HG02642 (cell line): Measurements from ENCODE around the gene ABCA2.

ENCODE experiments used
- ATAC-seq: cut with Tn5 transposase; IDR thresholded peaks from one replicate; pipeline ENCODE4 v1.9.1; 2021; ENCODE audit warnings: mild to moderate bottlenecking; ENCODE audit not compliant: unreplicated experiment, poor library complexity

ABCA2 gene

DNA sequence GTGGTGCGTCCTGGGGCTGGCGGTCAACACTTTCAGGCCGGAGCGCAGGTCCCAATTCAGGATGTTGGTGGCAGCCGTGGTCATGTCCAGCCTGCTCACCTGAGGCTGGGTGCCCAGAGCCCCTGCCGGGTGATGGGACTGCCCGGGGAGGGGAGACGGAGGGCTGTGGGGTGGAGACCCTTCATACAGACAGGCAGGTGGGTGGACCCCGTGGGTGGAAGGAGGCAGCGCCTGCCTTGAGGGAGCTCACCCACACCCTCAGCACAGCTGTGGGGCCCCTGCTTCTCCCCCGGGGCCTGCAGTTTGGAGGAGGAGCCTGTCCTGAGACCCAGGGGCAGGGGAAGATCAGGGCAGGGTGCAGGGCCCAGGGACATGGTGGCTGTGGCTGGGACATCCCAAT is 57.7 kb downstream of the ABCA2 start:
- ATAC-seq: no peak

DNA sequence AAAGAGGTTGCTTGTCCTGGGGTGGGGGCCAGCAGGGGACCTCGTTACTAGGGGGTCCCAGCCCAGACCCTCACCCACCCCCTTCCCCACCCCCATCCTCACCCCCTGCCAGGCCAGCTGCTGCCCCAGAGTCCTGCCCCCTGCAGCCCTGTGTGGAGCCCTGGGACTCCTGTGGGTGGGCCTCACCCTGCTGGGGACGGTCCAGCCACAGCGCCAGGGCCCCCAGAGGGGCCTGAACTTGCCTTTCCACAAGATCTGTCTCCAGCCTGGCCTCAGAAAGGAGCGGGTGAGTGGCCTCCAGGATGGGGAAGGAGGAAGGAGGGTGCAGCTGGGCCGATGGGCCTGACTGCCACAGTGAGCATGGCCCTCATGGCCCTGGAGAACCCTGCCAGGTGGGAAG is 58.3 kb downstream of the ABCA2 start:
- no peak for ATAC-seq

DNA sequence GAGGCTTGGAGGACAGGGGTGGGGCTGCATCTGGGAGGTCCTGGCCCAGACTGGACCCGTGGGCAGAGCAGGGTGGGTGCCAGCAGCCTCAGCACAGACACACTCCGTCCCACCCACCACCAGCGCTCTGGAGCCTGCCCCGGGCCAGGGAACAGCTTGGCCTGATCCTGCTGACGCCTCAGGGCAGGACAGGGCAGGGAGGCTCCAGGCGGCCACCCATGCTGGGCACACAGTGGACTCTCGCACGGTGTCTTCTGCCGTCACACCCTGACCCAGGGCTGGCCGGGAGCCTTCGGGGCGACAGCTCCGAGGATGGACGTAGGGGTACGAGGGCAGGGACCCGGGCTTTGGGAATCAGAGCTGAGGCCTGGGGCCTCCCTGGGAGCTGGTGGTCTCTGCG is 58.9 kb downstream of the ABCA2 start:
- ATAC-seq: no peak

DNA sequence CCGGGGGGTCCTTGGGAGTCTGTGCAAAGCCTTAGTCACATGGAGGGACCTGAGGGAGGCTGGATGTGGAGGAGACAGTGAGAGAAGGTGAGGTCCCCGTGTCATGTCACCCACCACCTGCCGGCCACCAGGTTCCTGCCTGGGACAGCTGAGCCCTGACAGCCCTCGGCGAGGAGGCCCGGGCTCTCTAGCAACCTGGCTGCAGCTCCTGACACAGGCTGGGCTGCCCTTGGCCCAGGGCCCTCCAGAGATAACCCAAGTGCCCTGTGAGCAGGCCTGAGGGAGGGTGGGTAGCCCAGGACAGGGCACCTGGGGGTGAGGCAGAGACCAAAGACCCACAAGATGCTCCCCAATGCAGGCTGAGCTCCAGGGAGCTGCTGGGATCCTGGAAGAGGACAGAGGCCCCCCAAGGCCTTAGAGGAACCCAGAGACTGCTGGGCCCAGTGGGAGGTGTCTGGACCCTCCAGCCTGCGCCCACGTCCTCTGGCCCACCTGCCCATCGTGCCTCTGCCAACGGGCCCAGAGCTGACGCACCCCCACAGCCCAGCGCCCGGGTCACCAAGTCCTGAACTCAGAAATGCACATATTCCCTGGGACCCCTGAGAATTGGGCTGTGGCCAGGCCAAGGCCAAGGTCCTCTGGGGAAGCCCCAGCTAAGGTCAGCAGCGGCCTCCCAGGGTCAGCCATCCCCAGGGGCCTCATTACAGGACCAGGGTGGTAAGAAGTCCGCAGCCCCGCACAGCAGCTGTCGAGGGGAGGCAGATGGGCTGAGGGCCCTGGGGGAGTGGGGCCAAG is 59.5 kb downstream of the ABCA2 start:
- ATAC-seq: no peak

DNA sequence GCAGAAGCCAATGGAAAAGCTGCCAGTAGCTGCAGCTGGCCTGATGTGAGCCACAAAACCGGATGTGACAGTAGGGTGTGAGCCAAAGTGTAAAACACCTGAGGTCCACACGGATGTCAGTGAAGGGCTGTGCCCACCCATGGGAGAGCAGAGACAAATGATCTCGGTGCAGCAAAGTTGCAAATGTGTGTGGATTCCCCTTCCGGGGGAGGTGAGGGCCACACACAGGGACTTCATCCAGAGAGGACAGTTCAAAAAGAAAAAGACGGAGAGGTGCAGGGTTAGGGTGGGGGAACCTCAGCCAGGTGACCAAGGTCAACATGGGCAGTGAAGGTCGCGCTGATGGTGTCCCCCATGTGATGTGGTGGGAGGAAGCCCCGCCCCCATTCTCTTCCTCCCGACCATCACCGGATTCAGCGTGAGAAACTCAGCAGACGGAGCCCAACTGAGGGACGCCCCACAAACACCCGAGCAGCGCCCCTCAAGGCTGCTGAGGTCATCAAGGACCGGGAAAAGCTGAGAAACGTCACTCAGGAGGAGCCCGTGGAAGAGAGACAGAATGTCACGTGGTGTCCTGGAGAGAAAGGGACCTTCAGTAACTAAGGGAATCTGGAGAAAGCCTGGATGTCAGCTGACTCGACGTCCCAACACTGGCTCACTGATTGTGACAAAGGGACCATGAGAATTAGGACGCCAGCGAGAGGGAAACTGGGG is 62.1 kb downstream of the ABCA2 start:
- ATAC-seq: no peak

DNA sequence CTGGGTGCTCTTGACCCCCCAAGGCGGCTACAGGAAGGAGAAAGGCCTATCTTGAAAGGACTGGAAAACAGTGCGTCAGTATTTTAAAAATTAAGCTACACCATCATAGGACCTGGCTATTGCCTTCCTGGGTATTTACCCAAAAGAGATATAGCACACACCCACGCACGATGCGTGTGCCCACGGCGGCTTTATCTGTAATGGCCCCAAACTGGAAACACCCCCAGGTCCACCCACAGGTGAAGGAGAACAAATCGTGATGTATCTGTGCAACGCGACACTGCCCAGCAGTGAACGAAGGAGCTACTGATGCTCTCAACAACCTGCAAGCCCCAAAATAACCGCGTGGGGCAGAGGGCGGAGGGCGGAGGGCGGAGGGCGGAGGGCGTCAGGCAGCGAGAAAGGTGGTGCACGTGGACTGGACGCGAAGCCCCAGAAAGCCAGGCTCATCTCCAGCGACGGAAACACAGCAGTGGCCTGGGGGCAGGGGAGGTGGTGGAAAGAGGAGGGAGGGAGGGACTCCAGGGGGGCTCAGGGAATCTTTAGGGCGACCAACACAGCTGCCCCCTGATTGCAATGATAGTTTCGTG is 63.1 kb downstream of the ABCA2 start:
- ATAC-seq: no peak

DNA sequence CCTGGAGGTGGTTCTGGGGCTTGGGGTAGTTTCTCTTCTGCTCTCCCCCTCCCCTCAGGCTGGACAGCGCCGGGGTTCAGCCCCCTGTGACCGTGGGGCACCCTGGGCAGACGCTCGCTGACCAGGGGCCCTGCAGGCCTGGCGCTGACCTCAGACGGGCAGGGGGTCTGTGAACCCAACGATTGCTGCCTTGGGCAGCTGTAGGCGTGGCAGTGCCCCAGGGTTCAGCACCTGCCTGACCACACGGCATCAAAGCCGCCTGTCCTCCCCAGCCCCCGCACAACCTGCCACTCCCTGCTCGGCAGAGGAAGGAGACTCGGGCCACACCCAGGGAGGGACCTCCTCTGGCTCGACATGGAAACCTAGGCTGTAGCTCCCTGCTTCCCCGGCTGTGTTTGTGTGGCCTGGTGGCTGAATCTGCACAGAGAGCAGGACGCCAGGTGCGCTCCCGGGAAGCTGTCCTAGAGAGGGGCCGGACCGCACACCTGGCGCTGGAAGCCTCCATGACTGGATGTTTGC is 63.8 kb downstream of the ABCA2 start:
- ATAC-seq: no peak

DNA sequence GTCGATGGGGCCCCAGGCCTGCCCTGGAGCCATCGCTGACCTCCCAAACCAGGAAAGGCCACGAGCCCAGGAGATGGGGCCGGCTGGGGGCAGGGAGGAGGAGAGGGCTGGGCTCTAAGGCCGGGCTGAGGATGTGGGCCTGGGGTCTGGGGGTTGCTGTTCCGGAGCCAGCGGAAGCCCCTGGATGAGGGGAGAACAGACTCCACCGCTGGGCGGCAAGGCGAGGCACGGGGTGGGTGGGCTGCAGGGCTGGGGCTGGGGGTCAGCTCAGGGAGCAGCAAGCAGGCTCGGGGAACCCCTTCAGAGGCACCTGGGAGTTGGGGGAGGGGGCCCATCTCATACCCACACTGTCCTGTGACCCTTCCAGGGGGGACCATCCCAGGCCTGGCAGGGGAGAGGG is 64.3 kb downstream of the ABCA2 start:
- no peak for ATAC-seq

DNA sequence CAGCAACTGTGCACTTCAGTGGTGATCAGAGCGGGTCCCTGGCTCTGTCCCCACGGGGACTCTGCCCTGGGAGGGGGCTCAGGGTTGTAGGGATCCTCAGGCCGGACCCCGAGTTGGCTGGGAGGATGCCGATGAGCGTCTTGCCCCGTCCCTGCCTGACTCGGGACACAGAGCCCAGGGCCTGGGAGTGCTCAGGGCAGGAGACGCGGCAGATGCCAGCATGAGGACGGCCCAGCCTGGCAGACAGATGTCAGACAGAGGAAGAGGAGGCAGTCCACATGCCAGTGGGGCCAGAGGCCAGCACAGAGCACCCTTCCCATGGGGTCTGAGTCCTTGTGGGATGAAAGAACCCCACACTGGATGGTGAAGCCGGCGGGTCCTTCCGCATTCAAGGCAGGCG is 64.7 kb downstream of the ABCA2 start:
- no peak for ATAC-seq

DNA sequence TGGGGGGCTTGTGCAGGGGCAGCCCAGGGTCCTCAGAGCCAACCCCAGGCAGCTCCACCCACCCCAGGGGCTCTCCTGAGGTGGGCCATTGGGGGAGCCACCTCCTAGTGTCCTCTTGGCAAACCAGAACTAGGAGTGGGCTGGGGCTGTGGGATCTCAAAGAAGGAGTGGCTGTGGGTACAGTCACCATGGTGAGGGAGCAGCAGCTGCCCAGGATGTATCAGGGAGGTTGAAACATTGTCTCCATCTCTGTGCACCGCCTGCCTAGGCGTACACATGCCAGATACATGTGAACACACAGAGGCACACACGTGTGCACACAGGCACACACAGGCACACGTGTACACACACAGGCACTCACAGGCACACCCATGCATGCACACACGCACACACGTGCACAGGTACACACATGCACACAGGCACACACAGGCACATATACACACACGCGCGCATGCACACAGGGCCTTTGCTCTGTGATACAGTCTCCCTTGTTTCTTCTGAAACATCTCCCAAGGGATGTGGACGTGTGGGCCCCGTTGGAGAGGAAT is 65.3 kb downstream of the ABCA2 start:
- no peak for ATAC-seq

DNA sequence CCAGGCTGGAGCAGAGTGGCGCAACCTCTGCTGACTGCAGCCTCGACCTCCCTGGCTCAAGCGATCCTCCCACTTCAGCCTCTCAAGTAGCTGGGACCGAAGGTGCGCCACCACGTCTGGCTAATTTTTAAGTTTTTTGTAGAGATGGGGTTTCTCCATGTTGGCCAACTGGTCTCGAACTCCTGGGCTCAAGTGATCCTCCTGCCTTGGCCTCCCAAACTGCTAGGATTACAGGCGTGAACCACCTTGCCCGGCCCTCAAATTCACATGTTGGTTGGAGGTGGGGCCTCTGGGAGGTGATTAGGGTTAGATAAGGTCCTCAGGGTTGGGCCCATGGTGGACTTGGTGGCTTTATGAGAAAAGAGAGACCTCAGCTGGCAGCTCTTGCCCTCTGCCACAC is 65.9 kb downstream of the ABCA2 start:
- no peak for ATAC-seq

DNA sequence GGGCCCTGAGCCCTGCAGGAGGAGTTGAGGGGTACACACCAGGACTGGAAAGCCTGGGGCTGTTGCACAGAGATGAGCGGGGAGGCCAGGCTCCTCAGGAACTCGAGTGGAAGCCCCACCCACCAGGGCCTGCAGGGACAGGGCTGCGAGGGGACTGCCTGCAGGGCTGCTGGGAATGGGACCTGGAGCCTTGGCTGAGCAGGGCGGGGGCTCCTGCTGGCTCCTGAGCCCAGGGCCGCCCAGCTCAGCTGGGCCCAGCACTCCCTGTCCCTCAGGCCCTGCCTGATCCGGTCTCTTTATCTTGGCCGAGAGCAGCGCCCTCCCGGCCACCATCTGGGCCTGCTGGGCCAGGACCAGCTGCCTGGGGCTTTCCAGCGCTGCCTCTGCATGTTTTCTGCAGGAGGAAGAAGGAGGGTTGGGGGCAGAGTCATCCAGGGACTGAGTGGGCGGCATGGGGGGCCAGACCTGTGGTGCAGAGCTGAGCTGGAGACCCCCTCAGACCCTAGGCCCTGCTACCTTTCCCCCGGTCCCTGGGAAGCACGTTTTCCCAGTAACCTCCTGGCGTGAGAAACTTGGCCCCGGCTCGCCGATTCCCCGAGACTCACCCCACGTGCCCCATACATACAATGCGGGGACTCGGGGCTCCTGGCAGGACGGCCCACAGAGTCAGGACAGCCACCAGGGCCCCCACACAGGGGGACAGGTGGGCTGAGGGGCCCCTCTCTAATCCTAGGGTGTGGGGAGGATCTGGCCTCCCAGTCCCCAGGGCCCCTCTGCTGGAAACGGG is 66.6 kb downstream of the ABCA2 start:
- ATAC-seq: no peak

DNA sequence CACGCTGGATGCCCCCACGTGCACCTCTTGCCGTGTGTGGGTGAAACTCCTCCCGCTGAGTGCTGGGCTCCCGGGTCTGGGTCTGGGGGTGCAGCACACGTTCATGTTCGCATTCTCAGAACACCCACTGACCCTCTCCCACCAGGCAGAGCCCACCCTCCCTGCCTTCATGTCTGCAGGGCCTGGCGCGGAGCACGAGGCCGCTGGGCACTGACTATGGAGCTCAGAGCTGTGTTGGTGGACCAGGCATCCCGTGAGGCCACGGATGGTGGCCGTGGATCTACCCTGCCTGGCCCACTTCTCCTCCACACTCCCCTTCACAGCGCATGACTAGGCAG is 67.1 kb downstream of the ABCA2 start:
- ATAC-seq: no peak

DNA sequence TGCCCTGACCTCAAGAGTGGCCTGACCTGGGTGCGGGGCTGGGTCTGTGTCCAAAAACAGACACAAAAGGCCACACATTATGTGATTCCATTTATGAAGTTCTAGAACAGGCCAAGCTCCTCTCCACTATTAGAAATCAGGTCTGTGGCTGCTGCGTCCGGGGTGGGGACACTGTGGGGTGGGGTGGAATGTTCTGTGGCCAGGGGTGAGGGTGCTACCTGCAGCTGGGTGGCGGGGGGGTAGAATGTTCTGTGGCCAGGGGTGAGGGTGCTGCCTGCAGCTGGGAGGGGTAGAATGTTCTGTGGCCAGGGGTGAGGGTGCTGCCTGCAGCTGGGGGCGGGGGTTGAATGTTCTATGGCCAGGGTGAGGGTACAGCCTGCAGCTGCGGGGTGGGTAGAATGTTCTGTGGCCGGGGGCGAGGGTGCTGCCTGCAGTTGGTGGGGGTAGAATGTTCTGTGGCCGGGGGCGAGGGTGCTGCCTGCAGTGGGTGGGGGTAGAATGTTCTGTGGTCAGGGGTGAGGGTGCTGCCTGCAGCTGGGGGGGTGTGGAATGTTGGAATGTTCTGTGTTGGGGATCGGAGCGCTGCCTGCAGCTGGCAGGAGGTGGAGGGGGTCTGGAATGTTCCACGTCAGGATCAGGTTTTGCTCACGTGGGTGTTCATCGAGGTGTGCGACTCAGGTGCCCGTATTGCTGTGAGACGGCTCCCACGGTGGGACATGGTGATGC is 67.7 kb downstream of the ABCA2 start:
- no peak for ATAC-seq

DNA sequence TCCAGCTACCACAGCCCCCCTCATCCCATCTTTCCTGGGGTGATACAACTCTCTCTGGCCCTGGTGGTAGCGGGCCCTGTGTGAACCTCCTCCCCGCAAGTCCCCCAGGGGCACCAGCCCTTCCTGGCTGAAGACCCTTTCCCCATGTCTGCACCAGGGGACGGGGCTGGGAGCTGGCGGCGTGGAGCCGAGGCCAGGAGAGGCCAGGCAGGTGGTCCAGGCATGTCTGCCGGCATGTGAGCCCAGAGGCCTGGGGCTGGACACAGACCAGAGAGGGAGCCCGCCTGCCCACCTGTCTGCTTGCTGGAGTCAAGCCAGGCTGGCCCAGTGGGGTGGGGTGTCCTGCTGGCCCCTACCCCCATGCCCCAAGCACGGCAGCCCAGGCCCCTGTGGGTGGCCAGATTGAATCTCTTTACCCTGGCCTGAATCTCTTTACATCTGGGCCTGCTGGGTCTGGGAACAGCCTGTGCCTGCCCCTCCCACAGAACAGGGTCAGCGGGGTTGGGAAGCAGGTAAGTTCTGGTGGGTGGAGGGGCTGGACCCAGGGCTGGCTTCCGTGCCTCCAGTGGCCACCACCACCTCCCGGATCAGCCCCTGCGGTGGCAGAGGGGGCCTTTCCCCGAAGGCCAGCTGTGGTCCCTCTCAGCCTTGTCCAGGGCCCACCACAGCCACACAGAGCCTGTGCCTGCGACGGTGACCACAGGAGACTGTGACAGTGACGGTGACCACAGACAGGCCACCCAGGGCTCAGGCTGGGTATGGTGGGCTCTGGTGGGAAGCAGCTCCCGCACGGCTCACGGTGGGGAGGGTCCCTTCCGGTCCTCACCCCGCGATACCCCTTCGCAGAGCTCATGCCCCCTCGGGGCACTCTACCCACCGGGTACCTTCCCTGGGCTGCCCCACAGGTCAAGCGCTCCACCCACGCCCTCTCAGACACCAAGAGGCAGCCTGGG is 68.9 kb downstream of the ABCA2 start:
- no peak for ATAC-seq

DNA sequence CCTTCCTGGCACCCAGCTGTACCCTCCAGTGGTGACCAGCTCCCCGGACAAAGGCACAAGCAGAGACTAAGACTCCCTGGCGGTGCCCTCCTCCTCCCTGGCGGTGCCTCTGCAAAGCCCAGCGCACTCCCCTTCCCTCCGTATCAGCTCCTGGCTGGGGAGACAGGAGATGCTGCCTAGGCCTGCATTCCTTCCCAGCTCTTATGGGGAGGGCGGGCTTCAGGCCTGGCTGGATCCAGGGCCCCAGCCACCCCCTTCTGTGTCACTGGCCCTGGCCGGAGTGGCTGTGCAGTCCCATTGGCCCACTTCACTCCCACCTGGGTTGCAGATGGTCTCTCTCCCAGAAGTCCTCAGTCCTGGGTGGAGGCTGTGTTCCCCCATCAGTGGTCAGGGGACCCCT is 69.6 kb downstream of the ABCA2 start:
- ATAC-seq: no peak

DNA sequence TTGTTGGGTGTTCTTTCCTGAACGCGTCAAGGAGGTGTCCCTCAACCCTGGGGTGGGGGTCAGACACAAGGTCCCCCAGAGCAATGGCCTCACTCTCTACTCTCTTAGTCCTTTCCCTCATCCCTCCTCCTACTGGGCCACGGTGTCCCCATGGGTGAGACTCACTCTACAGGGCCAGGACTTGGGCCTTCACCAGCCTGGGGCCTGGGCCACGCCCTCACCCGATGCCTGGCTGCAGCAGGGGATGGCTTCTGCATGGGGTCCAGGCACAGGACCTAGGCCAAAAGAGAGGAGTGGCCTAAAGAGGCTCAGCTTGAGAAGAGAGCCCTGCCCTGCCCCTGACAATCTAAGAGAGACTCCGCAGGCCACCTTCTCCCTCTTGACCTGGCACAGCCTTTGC is 70.1 kb downstream of the ABCA2 start:
- ATAC-seq: no peak

DNA sequence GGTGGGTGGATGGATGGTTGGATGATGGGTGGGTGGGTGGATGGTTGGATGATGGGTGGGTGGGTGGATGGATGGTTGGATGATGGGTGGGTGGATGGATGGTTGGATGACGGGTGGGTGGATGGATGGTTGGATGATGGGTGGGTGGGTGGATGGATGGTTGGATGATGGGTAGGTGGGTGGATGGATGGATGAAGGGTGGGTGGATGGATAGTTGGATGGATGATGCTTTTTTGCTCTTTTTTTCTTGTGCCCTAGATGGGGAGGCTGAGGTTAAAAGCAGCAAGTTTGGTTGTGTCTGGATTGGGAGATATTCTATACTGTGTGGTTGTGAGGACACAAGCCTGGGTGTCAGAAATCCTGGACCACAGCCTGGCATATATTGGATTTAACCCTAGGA is 70.6 kb downstream of the ABCA2 start:
- ATAC-seq: no peak
